NCI-H82 treated with DMSO at 0.1 percent for 48 hours (cell line): Measurements from ENCODE around the gene ZPR1.
"Not testable (repeated sequence)": the region's sequence is repeated elsewhere in the genome, so short reads cannot be mapped to it uniquely, and the experiment has no call there.

Experiments
- DNase-seq: peaks from one replicate; lab custom pipeline; 2025; ENCODE audit not compliant: unreplicated experiment; lab: John Stamatoyannopoulos, UW

The ZPR1 gene

DNA sequence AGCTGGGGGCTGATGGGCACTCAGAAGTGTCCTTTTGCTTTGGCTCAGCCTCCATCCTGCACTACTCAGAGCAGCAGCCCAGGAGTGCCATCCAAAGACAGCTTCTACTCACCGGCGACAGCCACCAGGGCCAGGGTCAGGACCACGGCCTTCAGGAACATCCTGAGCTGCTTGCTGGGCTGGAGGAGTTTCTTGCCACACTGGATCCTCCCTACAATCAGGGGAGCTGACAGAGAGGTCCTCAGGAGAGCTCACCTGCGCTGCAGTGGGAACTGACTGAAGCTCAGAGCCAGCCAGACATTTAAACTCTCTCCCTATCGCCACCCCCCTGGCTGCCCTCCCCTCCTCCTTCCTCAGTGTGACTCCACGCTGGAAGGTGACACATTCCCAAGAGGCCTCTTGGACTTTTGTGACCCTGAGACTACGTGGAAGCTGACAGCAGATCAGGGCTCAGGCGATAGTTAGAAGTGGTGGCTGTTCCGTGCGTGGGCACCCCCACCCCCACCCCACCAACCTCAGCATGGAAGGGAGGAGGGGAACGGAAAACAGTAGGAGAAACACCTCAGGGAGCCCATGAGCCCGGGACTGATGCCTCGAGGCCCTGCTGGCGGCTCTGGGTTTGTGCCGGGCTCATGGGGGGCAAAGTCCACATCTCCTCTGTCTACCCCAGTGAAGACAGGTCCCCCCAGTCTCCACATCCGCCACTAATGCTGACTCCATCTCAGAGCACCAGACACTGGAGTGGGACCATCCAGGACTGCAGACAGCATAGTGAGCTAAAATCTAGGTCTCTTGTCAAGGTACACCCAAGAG lies 35.4 kb upstream of the ZPR1 start, which contains the start of gene APOA4:
Gene APOA4, minus strand, starts transcription at position 274 of the 813 bp plus-strand sequence. Its CDS starts 113 bp downstream, at position 161.
- DNase-seq = no peak

DNA sequence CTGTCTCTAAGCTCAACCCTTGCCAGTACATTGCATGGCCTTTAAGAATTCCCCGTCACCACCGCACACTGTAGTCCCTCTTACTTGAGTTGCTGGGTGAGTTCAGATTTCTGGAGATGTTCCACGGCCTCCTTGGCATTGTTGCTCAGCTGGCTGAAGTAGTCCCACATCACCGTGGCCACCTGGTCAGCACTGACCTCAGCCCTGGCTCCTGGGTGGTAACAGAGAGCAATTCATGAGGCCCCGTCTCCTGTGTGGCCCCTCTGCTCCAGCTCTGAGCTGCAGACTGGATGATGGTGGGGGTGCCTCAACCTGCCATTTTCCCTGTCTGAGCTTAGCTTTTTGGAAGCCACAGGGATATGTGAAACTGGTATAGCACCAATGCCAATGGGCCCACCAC lies 34.8 kb upstream of the ZPR1 start:
- no peak for DNase-seq

- no peak for DNase-seq
These were observed 33.5 kb upstream of the ZPR1 start for GRCh38 chr11:116821050-116821918.

GRCh38 chr11:116819049-116819448 lies 31.2 kb upstream of the ZPR1 start:
- DNase-seq = no peak

GRCh38 chr11:116814502-116814901 lies 26.7 kb upstream of the ZPR1 start:
- no peak for DNase-seq

GRCh38 chr11:116813781-116814471 lies 26.1 kb upstream of the ZPR1 start:
- DNase-seq = no peak

GRCh38 chr11:116813170-116813569 lies 25.3 kb upstream of the ZPR1 start:
- DNase-seq = no peak

DNA sequence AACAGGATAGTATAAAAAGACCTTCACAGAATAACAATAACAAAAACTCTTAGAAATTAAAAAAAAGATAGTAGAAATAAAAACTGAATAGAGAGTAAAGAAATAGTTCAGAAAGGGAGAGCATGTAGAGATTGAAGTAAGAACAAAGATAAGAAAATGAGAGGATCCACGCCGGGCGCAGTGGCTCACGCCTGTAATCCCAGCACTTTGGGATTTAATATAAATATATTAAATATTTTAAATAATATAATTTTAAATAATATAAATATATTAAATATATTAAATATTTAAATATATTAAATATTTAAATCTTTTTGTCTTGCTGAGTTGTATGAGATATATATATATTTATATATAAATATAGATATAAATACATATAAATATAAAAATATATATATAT lies 24.3 kb upstream of the ZPR1 start:
- no peak for DNase-seq

GRCh38 chr11:116811194-116811593 lies 23.4 kb upstream of the ZPR1 start:
- DNase-seq = no peak

DNA sequence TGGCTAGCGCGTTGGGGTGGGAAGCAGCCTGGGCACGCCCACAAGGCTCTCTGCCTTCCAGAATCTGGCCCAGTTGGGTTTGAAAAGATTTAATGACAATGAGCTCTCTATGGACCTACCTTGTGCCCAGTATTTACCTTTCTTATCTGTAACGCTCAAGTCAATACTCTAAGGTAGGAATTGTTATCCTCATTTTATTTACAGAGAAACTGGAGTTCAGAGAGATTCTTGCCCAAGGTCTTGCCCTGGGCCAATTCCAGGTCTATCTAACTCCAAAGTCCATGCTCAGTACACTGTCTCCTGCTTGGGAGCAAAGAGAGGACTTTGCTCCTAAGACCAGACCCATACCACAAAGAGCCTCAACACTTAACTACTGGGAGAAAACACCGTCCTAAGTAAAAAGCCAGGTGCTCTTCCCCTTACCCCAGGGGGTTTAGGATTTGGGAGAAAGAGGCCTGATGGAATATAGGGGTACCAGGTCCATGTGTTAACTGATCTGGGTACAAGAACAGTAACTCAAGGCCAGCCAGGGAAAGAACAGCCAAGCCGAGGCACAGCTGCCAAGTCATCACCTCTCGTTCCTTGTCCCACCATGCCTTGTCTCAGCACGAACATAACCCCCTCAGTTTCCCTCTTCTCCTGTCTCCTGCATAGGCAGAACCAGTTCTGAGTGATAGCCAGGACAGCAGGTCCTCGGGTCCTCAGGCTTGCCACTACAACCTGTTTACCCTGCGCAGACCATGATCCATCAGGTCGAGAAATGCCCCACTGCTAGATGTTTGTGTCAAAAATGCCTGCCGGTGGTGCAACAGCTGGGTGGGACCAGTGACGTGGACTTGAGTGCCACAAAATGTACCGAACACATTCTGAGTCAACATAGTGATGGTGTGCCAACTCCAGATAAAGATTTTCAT lies 20.7 kb upstream of the ZPR1 start:
- DNase-seq = no peak

DNA sequence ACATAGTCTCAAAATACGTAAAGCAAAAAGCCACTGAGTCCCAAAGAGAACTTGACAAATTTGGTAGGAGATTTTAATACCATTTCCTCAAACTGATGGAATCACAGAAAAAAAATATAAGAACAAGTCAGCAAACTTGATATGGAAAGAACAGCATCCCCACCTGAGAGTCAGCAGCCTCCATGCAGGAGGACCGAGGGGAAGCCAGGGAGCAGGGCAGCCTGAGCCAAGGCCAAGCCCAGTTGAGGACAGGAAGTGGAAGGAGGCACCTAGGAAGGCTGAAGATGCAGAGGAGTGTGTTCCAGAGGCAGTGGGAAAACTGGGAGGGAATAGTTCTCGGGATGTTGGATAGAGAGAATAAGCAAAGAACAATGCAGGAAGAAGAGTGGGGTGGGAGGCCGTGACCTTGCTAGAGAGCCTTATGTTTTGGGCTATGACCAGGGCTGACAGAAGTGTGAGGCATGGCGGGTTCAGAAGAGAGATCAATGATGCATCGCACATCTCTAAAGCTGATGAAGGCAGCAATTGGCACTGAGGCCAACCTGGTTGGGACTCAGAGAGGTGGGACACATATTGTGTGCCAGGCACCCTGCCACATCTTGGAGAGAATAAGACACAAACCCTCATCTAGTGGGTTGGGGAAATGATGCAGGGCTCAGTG lies 19.9 kb upstream of the ZPR1 start:
- DNase-seq = no peak

- DNase-seq = no peak
These were observed 16.2 kb upstream of the ZPR1 start for GRCh38 chr11:116804001-116804400.

DNA sequence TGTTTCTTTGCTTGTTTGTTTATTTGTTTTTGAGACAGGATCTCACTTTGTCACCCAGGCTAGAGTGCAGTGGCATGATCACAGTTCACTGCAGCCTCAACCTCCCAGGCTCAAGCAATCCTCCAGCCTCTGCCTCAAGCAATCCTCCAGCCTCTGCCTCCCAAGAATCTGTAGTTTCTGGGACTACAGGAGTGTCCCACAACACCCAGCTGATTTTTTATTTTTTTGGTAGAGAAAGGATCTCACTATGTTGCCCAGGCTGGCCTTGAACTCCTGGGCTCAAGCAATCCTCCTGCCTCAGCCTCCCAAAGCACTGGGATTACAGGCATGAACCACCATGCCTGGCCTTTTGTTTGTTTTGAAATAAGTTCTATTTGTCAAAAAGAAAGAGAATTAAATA lies 13.8 kb upstream of the ZPR1 start:
- not testable (repeated sequence) for DNase-seq

DNA sequence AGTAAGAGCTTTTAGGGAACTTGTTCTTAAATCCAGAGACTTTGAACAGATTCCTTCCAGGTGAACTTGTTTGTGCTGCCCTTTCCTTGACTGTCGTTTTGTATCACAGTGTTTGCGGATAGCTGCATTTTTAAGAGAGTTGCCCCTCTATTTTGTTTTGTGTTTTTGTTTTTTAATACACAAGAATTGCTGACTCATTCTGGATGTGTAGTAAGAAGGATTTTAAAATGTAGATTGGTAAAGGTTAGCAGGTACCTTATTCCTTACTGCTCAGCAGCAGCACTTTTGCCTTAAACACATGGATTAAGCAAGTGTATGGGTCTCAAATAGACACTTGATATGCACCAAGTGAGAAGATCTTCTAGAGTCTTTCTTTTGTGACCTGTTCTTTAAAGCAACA lies 12.8 kb upstream of the ZPR1 start:
- no peak for DNase-seq

- no peak for DNase-seq
These were observed 10.5 kb upstream of the ZPR1 start for GRCh38 chr11:116798368-116798767.

GRCh38 chr11:116797816-116798215 lies 10.0 kb upstream of the ZPR1 start:
- DNase-seq = no peak

- DNase-seq = no peak
These were observed 8.7 kb upstream of the ZPR1 start for GRCh38 chr11:116796548-116796947.

GRCh38 chr11:116794851-116795250 lies 7.0 kb upstream of the ZPR1 start:
- DNase-seq = no peak

DNA sequence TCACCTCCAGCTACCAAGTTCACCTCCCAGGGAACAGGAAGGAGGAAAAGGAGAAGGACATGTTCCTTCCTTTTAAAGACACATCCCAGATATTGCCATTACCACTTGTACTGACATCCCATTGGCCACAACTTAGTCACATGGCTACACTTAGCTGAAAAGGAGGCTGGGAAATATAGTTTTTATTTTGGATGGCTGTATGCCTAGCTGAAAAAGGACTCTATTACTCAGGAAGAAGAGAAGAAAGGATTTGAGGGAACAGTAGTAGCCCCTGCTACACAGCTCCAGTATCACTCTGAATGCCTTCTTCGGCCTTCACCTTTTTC lies 5.9 kb upstream of the ZPR1 start:
- no peak for DNase-seq
